AG10803 (cell line): Measurements from ENCODE around the gene PEX11G.
A peak's percentile ranks its signal among the peaks of the same experiment; 100 is the strongest.
"Not testable (repeated sequence)": the region's sequence is repeated elsewhere in the genome, so short reads cannot be mapped to it uniquely, and the experiment has no call there.

Experiments
- DNase-seq: peaks from one replicate; pipeline ENCODE4 v3.0.0; 2010; ENCODE audit warnings: low read depth
- H3K4me3 ChIP-seq: 2 replicates; pipeline ENCODE4 v1.5.1; 2011; ENCODE audit warnings: mild to moderate bottlenecking, low read length, control low read depth
- TF ChIP-seq, protein P1 (sequence below): conservative IDR thresholded peaks from 2 replicates; pipeline ENCODE4 v1.5.1; 2011; ENCODE audit warnings: mild to moderate bottlenecking, low read length, control low read depth, inconsistent platforms

Gene PEX11G

DNA sequence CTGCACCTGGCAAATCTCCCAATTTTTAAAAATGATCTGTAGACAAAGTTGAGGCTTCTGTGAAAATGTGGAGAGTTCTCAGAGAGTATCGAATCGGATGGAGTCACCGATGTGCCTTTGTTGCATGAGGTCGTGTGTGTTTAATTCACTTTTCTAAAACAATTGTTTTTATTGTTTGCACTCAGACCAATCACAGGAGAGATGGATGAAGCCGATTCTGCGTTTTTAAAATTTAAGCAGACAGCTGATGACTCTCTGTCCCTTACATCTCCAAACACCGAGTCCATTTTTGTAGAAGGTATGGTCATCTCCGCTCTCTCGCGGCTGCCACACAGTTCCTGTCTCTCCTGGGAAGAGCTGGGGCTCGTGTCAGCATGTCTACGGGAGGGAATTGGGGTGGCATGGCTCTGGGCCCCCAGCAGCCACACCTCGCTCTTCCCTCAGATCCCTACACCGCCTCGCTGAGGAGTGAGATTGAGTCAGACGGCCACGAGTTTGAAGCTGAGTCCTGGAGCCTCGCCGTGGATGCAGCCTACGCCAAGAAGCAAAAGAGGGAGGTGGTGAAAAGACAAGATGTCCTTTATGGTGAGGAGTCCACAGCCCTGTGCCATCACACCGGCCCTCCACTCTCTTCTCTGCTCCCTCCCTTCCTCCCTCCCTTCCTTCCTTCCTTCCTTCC lies 47.2 kb downstream of the PEX11G start:
- H3K4me3 ChIP-seq = no peak overlapping the region
- no peak for DNase-seq
- TF ChIP-seq, protein P1, sequence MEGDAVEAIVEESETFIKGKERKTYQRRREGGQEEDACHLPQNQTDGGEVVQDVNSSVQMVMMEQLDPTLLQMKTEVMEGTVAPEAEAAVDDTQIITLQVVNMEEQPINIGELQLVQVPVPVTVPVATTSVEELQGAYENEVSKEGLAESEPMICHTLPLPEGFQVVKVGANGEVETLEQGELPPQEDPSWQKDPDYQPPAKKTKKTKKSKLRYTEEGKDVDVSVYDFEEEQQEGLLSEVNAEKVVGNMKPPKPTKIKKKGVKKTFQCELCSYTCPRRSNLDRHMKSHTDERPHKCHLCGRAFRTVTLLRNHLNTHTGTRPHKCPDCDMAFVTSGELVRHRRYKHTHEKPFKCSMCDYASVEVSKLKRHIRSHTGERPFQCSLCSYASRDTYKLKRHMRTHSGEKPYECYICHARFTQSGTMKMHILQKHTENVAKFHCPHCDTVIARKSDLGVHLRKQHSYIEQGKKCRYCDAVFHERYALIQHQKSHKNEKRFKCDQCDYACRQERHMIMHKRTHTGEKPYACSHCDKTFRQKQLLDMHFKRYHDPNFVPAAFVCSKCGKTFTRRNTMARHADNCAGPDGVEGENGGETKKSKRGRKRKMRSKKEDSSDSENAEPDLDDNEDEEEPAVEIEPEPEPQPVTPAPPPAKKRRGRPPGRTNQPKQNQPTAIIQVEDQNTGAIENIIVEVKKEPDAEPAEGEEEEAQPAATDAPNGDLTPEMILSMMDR = no peak

DNA sequence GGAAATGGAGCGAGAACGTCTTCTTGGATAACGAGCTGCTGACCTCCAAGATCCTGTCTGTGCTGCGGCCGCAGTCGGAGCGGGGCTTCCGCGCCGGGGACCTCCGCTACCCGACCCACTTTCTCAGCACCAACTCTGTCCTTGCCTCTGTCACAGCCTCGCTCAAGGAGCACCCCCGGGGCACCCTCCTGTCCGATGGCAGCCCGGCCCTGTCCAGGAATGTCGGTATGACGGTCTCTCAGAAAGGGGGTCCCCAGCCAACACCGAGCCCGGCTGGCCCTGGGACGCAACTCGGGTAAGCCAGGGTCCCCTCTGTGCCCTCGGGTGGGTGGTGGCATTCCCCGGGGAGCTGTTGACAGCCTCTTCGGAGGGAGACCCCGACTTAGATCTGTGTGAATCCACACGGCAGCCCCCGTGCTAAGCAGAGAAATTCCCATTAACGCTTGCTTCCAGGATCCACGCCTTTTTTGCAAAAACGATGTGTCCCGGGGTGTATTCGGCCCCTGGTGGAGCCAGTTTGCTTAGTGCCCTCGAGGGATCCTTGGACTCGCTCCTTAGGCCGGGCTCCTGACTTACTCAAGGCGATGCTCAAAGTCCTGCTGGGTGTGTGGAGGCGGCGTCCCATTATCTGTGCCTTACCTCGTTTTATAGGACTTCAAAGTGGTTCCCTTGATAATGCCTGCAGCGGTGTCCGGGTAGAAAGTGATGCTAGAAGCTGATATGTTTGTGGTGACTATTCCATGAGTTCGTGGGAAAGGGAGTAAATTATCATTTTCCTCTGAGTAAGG lies 48.5 kb downstream of the PEX11G start:
- no peak overlapping the region for H3K4me3 ChIP-seq
- TF ChIP-seq, protein P1 = no peak
- DNase-seq = no peak

DNA sequence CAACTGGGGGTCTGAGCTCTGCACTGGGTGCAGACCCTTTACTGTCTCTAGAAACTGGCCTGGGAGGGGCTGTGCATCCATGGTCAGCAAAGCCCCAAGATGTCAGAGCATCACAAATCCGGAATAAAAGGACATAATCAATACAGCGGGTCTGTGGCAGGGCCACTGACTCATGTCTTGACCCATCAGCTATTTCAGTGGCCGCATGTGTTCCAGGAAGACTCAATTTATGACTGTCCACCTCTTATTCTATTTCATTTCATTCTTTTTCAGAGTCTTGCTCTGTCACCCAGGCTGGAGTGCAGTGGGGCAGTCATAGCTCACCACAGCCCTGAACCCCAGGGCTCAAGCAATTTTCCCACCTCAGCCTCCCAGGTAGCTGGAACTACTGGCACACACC lies 53.2 kb downstream of the PEX11G start:
- DNase-seq = no peak
- TF ChIP-seq, protein P1 = no peak

DNA sequence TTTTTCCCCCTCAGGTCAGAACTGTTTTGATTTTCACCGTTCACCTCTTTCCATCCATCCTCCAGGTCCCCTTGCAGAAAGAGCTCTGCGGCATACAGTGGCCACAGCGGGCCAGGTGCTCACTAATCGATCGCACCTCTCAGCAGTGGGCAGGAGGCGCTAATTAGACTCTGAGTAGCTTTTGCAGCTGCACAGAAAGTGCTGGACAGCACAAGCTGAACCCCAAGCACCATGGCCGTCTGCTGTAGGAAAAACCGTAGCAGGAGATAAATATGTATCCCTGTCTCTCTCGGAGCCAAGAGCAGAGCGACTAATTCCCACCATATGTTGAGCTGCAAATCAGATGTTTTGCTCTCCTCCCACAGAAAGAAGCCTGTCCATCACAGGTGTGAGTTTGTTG lies 54.4 kb downstream of the PEX11G start:
- no peak for DNase-seq
- H3K4me3 ChIP-seq = no peak overlapping the region
- TF ChIP-seq, protein P1 = no peak

More for the DNA sequence above, 53.2 kb downstream of the PEX11G start:
- H3K4me3 ChIP-seq = no peak overlapping the region

DNA sequence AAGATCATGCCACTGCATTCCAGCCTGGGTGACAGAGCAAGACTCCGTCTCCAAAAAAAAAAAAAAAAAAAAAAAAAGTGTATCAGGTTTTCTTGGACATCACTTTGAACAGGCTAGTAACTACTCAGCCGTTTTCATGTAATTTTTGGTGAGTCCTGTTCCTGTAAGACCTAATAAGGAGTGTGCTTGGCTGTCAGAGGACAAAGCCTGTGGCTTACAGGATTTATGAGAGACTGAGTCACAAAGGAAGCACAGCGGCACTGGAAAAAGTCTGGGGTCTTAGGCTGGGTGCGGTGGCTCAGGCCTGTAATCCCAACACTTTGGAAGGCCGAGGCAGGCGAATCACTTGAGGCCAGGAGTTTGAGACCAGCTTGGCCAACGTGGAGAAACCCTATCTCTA lies 55.4 kb downstream of the PEX11G start:
- DNase-seq = peak; percentile 25
- H3K4me3 ChIP-seq = not testable (repeated sequence)

DNA sequence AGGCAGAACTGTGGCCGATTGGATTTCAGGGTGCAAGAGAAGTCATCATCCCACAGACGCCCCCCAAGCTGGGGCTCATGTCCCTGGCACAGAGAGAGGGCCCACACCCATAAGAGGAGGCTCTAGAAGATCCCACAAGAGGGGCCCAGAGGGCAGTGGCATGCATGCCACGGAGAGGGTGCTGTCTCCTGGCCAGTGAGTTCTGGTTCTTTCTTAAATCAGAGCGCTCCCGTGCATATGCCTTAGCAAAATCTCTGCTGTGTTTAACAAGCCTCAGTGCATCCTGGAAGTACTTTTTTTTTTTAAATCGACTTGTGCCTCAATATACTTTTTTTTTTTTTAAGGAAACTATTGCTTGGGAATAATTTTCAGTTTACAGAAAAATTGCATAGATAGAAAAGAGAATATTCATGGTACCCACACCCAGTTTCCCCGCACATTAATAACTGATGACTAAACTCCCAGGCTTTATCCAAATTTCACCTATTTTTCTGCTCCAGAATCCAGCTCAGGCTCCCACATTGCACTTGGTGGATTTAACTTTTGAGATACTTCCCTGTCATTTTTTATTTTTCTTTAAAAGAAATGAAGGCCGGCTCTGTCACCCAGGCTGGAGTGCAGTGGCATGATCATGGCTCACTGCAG lies 59.1 kb downstream of the PEX11G start:
- H3K4me3 ChIP-seq = no peak overlapping the region
- TF ChIP-seq, protein P1 = no peak
- no peak for DNase-seq

DNA sequence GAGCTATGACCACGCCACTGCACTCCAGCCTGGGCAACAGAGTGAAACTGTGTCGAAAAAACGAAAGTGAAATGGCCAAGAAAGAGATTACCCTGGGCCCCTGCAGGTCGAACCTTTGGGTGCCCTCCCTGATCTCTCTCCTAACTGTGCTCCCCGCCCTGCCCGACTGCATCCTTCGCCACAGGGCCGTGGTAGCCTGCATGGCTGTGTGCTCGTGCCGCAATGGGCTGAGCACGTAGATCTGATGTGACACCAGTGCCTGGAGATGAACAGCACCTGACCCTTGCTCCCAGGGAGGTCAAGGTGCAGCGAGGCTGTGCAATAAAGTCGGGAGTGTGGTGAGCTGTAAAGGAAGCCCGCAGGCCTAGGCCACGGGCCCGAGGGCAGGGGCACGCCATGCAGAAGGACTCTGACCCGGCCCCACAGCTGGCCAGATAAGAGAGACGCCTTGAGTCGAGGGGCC lies 60.2 kb downstream of the PEX11G start:
- TF ChIP-seq, protein P1 = no peak
- no peak for DNase-seq
- H3K4me3 ChIP-seq = no peak overlapping the region
